ENCODE results near the gene XRCC4. TPM values are rescaled to one million over a fixed set of nuclear protein-coding genes. Genes with fewer than 3 reads are reported as not detected.

XRCC4 gene
- total and polyA plus RNA-seq, 9 donors, result 1.5 to 4.7 (median 3.2) TPM

DNA sequence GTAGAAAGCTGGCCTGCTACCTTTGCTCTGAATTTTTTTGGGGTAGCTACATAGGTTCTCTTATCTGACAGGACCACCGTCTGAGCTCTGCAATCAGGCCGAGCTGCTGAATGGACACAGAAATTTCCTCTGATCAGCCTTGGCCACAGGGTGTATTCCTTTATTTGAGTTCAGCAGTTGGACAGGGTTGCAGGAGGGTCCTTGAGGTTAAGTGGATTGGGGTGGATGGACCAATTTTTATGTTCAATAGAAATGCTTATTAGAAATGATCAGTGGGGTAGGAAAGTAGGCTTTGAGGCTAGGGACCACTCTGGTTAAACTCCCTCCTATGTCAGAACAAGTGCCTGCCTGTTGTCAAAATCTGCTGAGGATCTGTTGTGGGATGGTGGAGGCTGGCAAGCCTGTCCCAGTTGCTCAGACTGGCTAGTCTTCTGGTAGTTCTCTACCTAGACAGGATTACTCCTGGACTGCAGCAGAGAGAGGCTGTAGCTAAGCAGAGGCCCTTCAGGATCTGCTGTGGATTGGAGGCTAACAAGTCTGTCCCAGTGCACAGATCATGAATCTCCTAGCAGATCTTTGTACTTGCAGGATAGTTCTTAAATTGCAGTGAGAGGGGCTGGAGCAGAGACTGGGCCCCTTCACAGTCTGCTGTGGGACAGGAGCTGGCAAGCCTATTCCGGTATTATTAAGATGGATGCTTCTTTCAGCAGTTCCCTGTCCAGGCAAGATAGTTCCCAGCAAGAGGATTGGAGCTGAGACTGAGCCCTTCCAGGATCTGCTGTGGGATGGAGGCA is 18.0 kb downstream of the XRCC4 start:
- no peak for DNase-seq
- H3K27ac ChIP-seq, result no peak overlapping the region
- no peak overlapping the region for H3K4me3 ChIP-seq
- 93 to 98% (median 97%) methylated on average over 3 of the region's 3 CpGs for WGBS, 3 donors
- no peaks in the 10 kb centered on the region for H3K36me3 ChIP-seq
- intact Hi-C loops (cut with DNase I), result no loop called here
- no peaks in the 10 kb centered on the region for H3K4me1 ChIP-seq (ENCODE audit: insufficient read depth)
- H3K27me3 ChIP-seq, result no peaks in the 10 kb centered on the region
- H3K9me3 ChIP-seq, result no peaks in the 10 kb centered on the region
- TF ChIP-seq POLR2A (IDR thresholded peaks at IDR 0.05) (no peak), CTCF (IDR thresholded peaks at IDR 0.05) (no peak), EP300 (IDR thresholded peaks at IDR 0.05) (no peak)

DNA sequence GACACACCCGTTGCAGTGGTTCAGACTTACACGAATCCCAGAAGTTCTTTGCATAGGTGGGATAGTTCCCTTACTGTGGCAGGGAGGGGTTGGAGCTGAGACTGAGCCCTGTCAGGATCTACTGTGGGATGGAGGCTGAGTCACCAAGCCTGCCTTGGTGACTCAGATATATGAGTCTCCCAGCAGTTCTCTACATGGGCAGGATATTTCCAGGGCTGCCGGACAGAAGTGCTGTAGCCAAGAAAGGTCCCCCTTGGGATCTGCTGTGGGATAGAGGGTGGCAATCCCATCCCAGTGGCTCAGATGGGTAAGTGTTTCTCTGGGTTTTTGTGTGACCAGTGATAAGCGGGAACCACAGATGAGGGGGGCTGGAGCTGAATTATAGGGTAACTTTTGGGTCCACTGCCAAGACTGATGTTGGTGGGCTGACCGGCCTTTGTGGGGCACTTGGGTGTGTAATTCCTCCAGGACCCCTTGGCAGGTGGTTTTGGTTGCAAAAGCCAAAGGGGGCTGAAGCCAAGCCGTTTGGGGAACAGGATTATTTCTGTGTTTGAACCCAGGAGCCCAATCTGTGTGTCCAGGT is 18.7 kb downstream of the XRCC4 start:
- no peak for TF ChIP-seq EP300 (IDR thresholded peaks at IDR 0.05)
- no peak for TF ChIP-seq CTCF (IDR thresholded peaks at IDR 0.05)
- no peaks in the 10 kb centered on the region for H3K9me3 ChIP-seq
- H3K27me3 ChIP-seq, result no peaks in the 10 kb centered on the region
- intact Hi-C loops (cut with DNase I), result no loop called here
- no peak overlapping the region for H3K27ac ChIP-seq
- no peak overlapping the region for H3K4me3 ChIP-seq
- WGBS, 3 donors, result 64 to 88% (median 79%) methylated on average over 6 of the region's 6 CpGs
- H3K36me3 ChIP-seq, result no peaks in the 10 kb centered on the region
- no peaks in the 10 kb centered on the region for H3K4me1 ChIP-seq (ENCODE audit: insufficient read depth)
- DNase-seq, result no peak

DNA sequence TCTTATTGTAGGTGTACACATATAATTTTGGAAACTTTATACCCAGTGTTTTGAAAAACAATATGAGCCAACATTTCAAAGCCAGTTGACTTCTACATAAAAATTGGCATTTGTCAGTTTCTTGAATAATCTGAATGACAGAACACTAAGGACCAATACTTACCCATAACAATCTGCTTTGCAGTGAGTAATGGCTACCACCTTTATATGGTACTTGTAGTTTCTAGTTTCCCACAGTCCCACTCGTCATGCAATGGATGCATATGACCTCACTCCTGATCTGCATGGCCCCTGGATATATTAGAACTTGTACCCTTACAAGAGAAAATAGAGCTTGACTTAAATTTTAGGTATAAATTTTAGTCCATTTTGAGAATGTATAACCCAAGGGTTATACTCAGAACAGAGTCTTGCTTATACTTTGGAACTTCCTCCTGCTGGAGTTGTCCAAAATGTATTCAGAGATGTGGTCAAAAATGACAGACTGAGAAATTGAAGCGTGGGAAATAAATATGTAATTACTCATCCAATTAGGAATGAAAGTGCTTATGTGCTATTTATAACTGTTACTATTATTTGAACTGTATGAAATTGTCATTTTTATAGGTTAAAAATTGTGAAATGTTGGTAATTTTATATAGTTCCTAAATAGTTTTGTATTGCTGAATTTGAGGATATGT is 19.5 kb downstream of the XRCC4 start:
- H3K27ac ChIP-seq, result no peak overlapping the region

More for the DNA sequence above, 19.5 kb downstream of the XRCC4 start:
- no peaks in the 10 kb centered on the region for H3K9me3 ChIP-seq
- H3K4me1 ChIP-seq (ENCODE audit: insufficient read depth), result no peaks in the 10 kb centered on the region
- no peak overlapping the region for H3K4me3 ChIP-seq
- no peaks in the 10 kb centered on the region for H3K36me3 ChIP-seq
- no peak for TF ChIP-seq CTCF (IDR thresholded peaks at IDR 0.05)
- TF ChIP-seq EP300 (IDR thresholded peaks at IDR 0.05), result no peak
- no peak for TF ChIP-seq POLR2A (IDR thresholded peaks at IDR 0.05)
- DNase-seq, result no peak
- 91 to 95% (median 93%) methylated on average over 2 of the region's 2 CpGs for WGBS, 3 donors
- intact Hi-C loops (cut with DNase I), result no loop called here
- H3K27me3 ChIP-seq, result no peaks in the 10 kb centered on the region
